Duodenal mucosa (tissue), 2 donors: ENCODE measurements around the gene UAP1.

ENCODE experiments used
- H3K27ac ChIP-seq: one replicate; pipeline ENCODE4 v1.7.0; 2013; ENCODE audit warnings: low read depth, low read length
- H3K27me3 ChIP-seq, 2 donors: one replicate each; pipeline ENCODE4 v1.7.0; 2013; ENCODE audit warnings: low read length in 2 of 2, control low read depth in 1 of 2; ENCODE audit not compliant: insufficient read depth in 2 of 2, control insufficient read depth in 1 of 2
- H3K36me3 ChIP-seq, 2 donors: one replicate each; pipeline ENCODE4 v1.7.0; 2013; ENCODE audit warnings: low read length in 2 of 2, control low read depth in 1 of 2; ENCODE audit not compliant: insufficient read depth in 2 of 2, control insufficient read depth in 1 of 2
- H3K4me1 ChIP-seq, 2 donors: one replicate each; pipeline ENCODE4 v1.7.0; 2013; ENCODE audit warnings: low read length in 2 of 2, control low read depth in 1 of 2; ENCODE audit not compliant: insufficient read depth in 2 of 2, control insufficient read depth in 1 of 2
- H3K4me3 ChIP-seq, 2 donors: one replicate each; pipeline ENCODE4 v1.7.0; 2013; ENCODE audit warnings: low read length in 2 of 2, low read depth in 1 of 2
- H3K9ac ChIP-seq, 2 donors: one replicate each; pipeline ENCODE4 v1.7.0; 2013; ENCODE audit warnings: low read length in 2 of 2, low read depth in 1 of 2
- H3K9me3 ChIP-seq, 2 donors: one replicate each; pipeline ENCODE4 v1.7.0; 2013; ENCODE audit warnings: low read length in 2 of 2, control low read depth in 1 of 2; ENCODE audit not compliant: control insufficient read depth in 1 of 2

UAP1 gene

DNA sequence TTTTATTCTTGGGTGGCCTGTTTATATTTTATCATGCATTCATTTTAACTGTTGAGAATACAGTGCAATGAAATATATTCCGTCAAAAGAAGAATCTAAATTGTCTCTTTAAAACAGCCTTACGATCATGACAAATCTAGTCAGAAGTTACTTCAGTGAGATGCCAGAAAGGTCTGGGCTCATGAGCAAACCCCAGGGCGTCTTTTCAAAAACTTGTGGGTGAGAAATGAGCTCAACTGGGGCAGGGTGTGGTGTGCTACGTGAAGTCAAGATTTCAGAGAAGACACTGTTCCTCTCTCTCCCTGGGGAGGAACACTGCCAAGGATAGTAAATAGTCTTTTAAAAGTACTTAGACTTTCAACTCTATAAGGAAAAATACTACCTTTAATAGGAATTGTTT, 13.4 kb upstream of the UAP1 start:
- Histone ChIP-seq H3K9me3 (peaks cover 3% of the 10 kb centered on the region in 2 donors), H3K27ac (no peak overlapping the region), H3K36me3 (no peaks in the 10 kb centered on the region), H3K4me3 (no peak overlapping the region), H3K4me1 (no peaks in the 10 kb centered on the region), H3K27me3 (no peaks in the 10 kb centered on the region), H3K9ac (no peak overlapping the region)

GRCh38 chr1:162549001-162549400, 12.5 kb upstream of the UAP1 start:
- Histone ChIP-seq H3K9ac (no peak overlapping the region), H3K4me3 (no peak overlapping the region), H3K27ac (no peak overlapping the region), H3K9me3 (no peaks in the 10 kb centered on the region), H3K27me3 (no peaks in the 10 kb centered on the region), H3K4me1 (no peaks in the 10 kb centered on the region), H3K36me3 (no peaks in the 10 kb centered on the region)

DNA sequence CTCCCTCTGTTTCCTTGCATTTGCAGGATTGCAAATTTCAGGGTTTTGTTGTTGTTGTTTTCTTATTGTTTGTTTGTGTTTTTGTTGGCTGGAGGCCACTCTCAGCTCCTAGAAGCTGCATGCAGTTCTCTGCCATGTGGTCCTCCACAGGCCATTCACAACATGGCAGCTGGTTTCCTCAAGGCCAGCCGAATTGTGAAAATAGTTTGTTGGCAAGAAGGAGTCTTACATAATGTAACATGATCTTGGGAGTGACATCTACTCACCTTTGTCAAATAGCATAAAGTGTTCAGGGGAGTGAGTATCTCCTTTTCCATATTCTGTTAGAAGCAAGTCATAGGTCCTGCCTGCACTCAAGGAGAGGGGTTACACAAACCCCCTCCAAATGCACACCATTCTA, 10.6 kb upstream of the UAP1 start:
- H3K27ac ChIP-seq: no peak overlapping the region
- no peaks in the 10 kb centered on the region for H3K36me3 ChIP-seq

GRCh38 chr1:162551969-162552683, 9.4 kb upstream of the UAP1 start:
- no peaks in the 10 kb centered on the region for H3K9me3 ChIP-seq
- H3K4me1 ChIP-seq: no peaks in the 10 kb centered on the region
- no peak overlapping the region for H3K9ac ChIP-seq
- H3K27me3 ChIP-seq: no peaks in the 10 kb centered on the region
- no peak overlapping the region for H3K27ac ChIP-seq
- no peak overlapping the region for H3K4me3 ChIP-seq
- no peaks in the 10 kb centered on the region for H3K36me3 ChIP-seq

More for the DNA sequence above, 10.6 kb upstream of the UAP1 start:
- no peaks in the 10 kb centered on the region for H3K27me3 ChIP-seq
- H3K4me1 ChIP-seq: no peaks in the 10 kb centered on the region
- no peaks in the 10 kb centered on the region for H3K9me3 ChIP-seq
- H3K9ac ChIP-seq: no peak overlapping the region
- H3K4me3 ChIP-seq: no peak overlapping the region

GRCh38 chr1:162552684-162553252, 8.8 kb upstream of the UAP1 start:
- Histone ChIP-seq H3K27ac (no peak overlapping the region), H3K9me3 (no peaks in the 10 kb centered on the region), H3K9ac (no peak overlapping the region), H3K4me3 (no peak overlapping the region), H3K4me1 (no peaks in the 10 kb centered on the region), H3K36me3 (no peaks in the 10 kb centered on the region), H3K27me3 (no peaks in the 10 kb centered on the region)

- Histone ChIP-seq H3K9ac (no peak overlapping the region), H3K27me3 (no peaks in the 10 kb centered on the region), H3K9me3 (no peaks in the 10 kb centered on the region), H3K4me1 (no peaks in the 10 kb centered on the region), H3K27ac (no peak overlapping the region), H3K4me3 (no peak overlapping the region), H3K36me3 (no peaks in the 10 kb centered on the region)
Observed at GRCh38 chr1:162554258-162554657, 7.3 kb upstream of the UAP1 start.

- Histone ChIP-seq H3K27ac (no peak overlapping the region), H3K4me1 (peaks cover 12 to 14% of the 10 kb centered on the region in 2 donors), H3K4me3 (no peak overlapping the region), H3K36me3 (no peaks in the 10 kb centered on the region), H3K9ac (no peak overlapping the region), H3K27me3 (no peaks in the 10 kb centered on the region), H3K9me3 (no peaks in the 10 kb centered on the region)
Observed at GRCh38 chr1:162557536-162557935, 4.0 kb upstream of the UAP1 start.

DNA sequence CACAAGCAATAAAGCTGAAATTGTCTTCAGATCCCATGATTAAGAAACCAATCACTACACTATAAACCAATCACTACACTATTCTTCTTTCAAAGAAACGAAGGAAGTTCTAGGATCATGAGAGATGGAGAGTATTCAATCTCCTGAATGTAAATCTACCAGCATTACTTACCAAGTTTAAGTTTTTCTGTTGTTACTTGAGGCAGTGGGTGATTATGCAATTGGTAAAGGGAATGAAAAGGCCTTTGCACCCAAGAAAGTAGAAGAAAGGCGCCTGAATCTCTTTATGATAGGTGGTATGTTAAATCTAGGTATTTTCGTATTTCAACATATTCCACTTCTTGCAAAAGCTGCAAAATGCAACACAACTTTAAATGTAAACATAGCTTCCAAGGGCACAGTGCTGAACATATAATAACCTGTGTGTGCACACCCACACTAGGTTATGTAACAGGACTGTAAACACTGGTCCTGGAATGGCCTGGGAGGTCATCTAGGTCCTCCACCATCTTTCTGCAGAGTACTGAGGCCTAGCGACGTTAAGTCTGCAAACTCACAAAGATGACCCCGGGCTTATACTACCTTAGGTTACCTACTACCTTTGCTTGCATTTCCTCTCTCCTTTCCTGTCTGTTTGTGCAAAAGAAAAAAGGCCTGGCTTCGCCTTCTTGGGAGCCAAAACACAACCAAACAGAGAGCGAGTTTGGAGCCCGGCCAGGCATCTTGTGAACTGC, 1.1 kb upstream of the UAP1 start:
- Histone ChIP-seq H3K9ac (peak overlapping the region; percentile 77 to 95), H3K27ac (peak overlapping the region; percentile 94)

DNA sequence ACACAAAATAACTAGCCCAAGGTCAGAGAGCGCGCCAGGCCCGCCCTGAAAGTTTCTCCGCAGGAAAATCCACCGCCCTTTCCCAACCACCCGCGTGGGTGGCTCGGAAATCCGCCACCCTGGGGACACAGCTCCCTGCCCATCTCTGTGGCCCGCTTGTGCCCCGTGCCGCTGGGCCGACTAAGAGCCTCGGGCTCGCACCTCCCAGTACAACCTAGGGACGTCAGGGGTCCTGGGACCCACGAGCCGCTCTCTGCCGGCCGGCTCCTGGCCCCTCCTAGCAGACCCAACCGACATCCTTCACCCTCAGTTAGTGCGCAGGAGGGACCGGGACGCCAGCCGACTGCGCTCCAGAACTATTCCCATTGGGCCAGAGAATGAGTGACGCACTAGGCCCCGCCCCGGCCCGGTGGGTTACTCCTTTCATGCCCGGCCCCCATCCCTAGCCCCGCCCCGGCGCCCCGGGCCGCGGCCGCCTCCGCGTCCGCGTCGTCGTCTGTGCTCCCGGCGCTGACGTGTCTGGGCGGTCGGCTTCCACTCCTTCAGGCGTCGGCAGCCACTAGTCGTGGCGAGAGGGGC, 396 bp upstream of the UAP1 start:
- H3K9me3 ChIP-seq: no peaks in the 10 kb centered on the region
- H3K4me3 ChIP-seq: peak overlapping the region; percentile 86 to 94
- no peaks in the 10 kb centered on the region for H3K36me3 ChIP-seq
- H3K27ac ChIP-seq: peak overlapping the region; percentile 94
- peak overlapping the region; percentile 77 to 95 for H3K9ac ChIP-seq
- H3K27me3 ChIP-seq: no peaks in the 10 kb centered on the region
- H3K4me1 ChIP-seq: peaks cover 29 to 36% of the 10 kb centered on the region in 2 donors

More for the DNA sequence above, 1.1 kb upstream of the UAP1 start:
- H3K4me1 ChIP-seq: peaks cover 29% of the 10 kb centered on the region in 2 donors
- H3K36me3 ChIP-seq: no peaks in the 10 kb centered on the region
- H3K9me3 ChIP-seq: no peaks in the 10 kb centered on the region
- no peaks in the 10 kb centered on the region for H3K27me3 ChIP-seq
- H3K4me3 ChIP-seq: peak overlapping the region; percentile 75 to 78

DNA sequence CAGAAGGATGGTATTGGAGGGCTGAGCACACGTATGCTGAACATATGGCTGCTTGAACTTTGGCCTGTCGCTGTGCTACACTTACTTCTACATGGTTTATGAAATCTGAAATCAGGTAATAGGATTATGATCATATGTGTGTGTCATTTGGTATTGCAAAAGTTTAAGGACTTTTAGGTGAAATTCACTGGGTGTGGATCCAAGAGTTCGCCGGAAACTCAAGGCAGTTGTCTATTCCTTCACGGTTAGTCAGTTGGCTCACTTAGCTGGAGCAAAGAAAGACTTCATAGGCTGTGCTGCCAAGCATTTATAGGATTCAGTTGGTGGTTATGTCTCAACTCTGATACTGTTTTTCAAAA, 927 bp downstream of the UAP1 start:
- H3K4me3 ChIP-seq: peak overlapping the region; percentile 86 to 94
- peaks cover 0 to 7% of the 10 kb centered on the region in 2 donors for H3K36me3 ChIP-seq
- H3K9ac ChIP-seq: peak overlapping the region; percentile 94 to 95
- H3K27ac ChIP-seq: peak overlapping the region; percentile 94
- peaks cover 29 to 42% of the 10 kb centered on the region in 2 donors for H3K4me1 ChIP-seq
- H3K27me3 ChIP-seq: no peaks in the 10 kb centered on the region
- no peaks in the 10 kb centered on the region for H3K9me3 ChIP-seq
